SU-DHL-6 (cell line): ENCODE measurements around the gene OR13C3.

ENCODE experiments used
- H2AFZ ChIP-seq: fragments of 200-600 bp; sonication (generic); 2 replicates; pipeline ENCODE4 v1.6.1; 2014; ENCODE audit warnings: low read depth, mild to moderate bottlenecking, moderate library complexity, mixed read lengths, antibody characterized with exemption, low read length; ENCODE audit not compliant: severe bottlenecking
- H3F3A ChIP-seq: fragments of 200-600 bp; shearing (Covaris generic); 2 replicates; pipeline ENCODE4 v1.6.0; 2016; ENCODE audit warnings: antibody characterized with exemption, mild to moderate bottlenecking; ENCODE audit not compliant: insufficient read depth
- H3K27ac ChIP-seq: fragments of 200-600 bp; sonication (generic); 2 replicates; pipeline ENCODE4 v1.5.1; 2016; ENCODE audit warnings: low read depth, mild to moderate bottlenecking, low read length, moderate library complexity, mixed read lengths
- H3K27me3 ChIP-seq: fragments of 200-600 bp; sonication (generic), shearing (Covaris generic); 2 replicates; pipeline ENCODE4 v1.6.0; 2014; ENCODE audit warnings: mild to moderate bottlenecking, low read length
- H3K36me3 ChIP-seq: fragments of 200-600 bp; sonication (generic); 2 replicates; pipeline ENCODE4 v1.6.1; 2014; ENCODE audit warnings: mild to moderate bottlenecking, low read length, mixed read lengths
- H3K4me2 ChIP-seq: fragments of 300-600, 200-600 bp; shearing (Covaris generic), sonication (generic); 2 replicates; pipeline ENCODE4 v1.6.0; 2014; ENCODE audit warnings: low read length, low read depth, mild to moderate bottlenecking; ENCODE audit not compliant: poor library complexity, severe bottlenecking
- H3K4me3 ChIP-seq: fragments of 200-600 bp; sonication (generic); 2 replicates; pipeline ENCODE4 v1.5.1; 2014; ENCODE audit warnings: antibody characterized with exemption, low read length, mild to moderate bottlenecking, mixed read lengths; ENCODE audit not compliant: insufficient read depth, poor library complexity, severe bottlenecking
- H3K79me2 ChIP-seq: fragments of 200-600 bp; sonication (generic); 2 replicates; pipeline ENCODE4 v1.6.1; 2014; ENCODE audit warnings: mild to moderate bottlenecking, low read length, moderate library complexity; ENCODE audit not compliant: insufficient read depth
- H3K9ac ChIP-seq: fragments of 200-600 bp; sonication (generic); 2 replicates; pipeline ENCODE4 v1.7.0; 2014; ENCODE audit warnings: mild to moderate bottlenecking, low read length
- H3K9me2 ChIP-seq: fragments of 200-600 bp; sonication (generic); replicated peaks from 2 replicates; pipeline ENCODE4 v1.6.1; 2014; ENCODE audit warnings: low read length; ENCODE audit not compliant: insufficient read depth
- H3K9me3 ChIP-seq: fragments of 200-600 bp; sonication (generic); 2 replicates; pipeline ENCODE4 v1.6.1; 2014; ENCODE audit warnings: low read length, mixed read lengths; ENCODE audit not compliant: insufficient read depth
- H4K20me1 ChIP-seq: fragments of 200-600 bp; sonication (generic); 2 replicates; pipeline ENCODE4 v1.6.1; 2014; ENCODE audit warnings: low read depth, mild to moderate bottlenecking, antibody characterized with exemption, low read length, moderate library complexity, mixed read lengths
- CTCF ChIP-seq: fragments of 200-600 bp; sonication (generic); IDR thresholded peaks from one replicate; pipeline ENCODE4 v1.5.1; 2017; ENCODE audit warnings: antibody characterized with exemption, mild to moderate bottlenecking, low read length, moderate library complexity; ENCODE audit not compliant: insufficient read depth, poor library complexity, severe bottlenecking
- EZH2phosphoT487 ChIP-seq: fragments of 200-600 bp; sonication (generic), shearing (Covaris generic); conservative IDR thresholded peaks from 2 replicates; pipeline ENCODE4 v1.6.1; 2018; ENCODE audit warnings: mild to moderate bottlenecking, antibody characterized with exemption, low read length, moderate library complexity, mixed read lengths

OR13C3 gene

GRCh38 chr9:104564358-104564757, 27.7 kb upstream of the OR13C3 start:
- Histone ChIP-seq H2AFZ (no peak overlapping the region), H3K27ac (no peak overlapping the region), H3K79me2 (no peaks in the 10 kb centered on the region), H4K20me1 (no peaks in the 10 kb centered on the region), H3K9me3 (no peaks in the 10 kb centered on the region), H3K4me3 (no peak overlapping the region), H3K9ac (no peak overlapping the region), H3K4me2 (no peak overlapping the region), H3K27me3 (no peaks in the 10 kb centered on the region), H3F3A (no peaks in the 10 kb centered on the region), H3K36me3 (no peaks in the 10 kb centered on the region), H3K9me2 (no peaks in the 10 kb centered on the region)
- TF ChIP-seq CTCF (no peak), EZH2phosphoT487 (no peak)

GRCh38 chr9:104556830-104557634, 20.4 kb upstream of the OR13C3 start:
- H3K36me3 ChIP-seq = no peaks in the 10 kb centered on the region
- H3K4me2 ChIP-seq = no peak overlapping the region
- H2AFZ ChIP-seq = no peak overlapping the region
- H3K9me3 ChIP-seq = no peaks in the 10 kb centered on the region
- H3K79me2 ChIP-seq = no peaks in the 10 kb centered on the region
- H3F3A ChIP-seq = no peaks in the 10 kb centered on the region
- no peaks in the 10 kb centered on the region for H3K27me3 ChIP-seq
- no peaks in the 10 kb centered on the region for H3K9me2 ChIP-seq
- TF ChIP-seq EZH2phosphoT487 = no peak
- TF ChIP-seq CTCF = no peak
- H3K27ac ChIP-seq = no peak overlapping the region
- H4K20me1 ChIP-seq = no peaks in the 10 kb centered on the region
- H3K4me3 ChIP-seq = no peak overlapping the region
- H3K9ac ChIP-seq = no peak overlapping the region

- no peaks in the 10 kb centered on the region for H3K27me3 ChIP-seq
- H4K20me1 ChIP-seq = no peaks in the 10 kb centered on the region
- H3K9me2 ChIP-seq = no peaks in the 10 kb centered on the region
- no peak overlapping the region for H3K27ac ChIP-seq
- H3K9ac ChIP-seq = no peak overlapping the region
- H3K9me3 ChIP-seq = no peaks in the 10 kb centered on the region
- H3F3A ChIP-seq = no peaks in the 10 kb centered on the region
- H3K4me2 ChIP-seq = no peak overlapping the region
- H3K36me3 ChIP-seq = no peaks in the 10 kb centered on the region
- no peak overlapping the region for H3K4me3 ChIP-seq
- no peak overlapping the region for H2AFZ ChIP-seq
- TF ChIP-seq EZH2phosphoT487 (no peak), CTCF (no peak)
- H3K79me2 ChIP-seq = no peaks in the 10 kb centered on the region
These were observed 18.9 kb upstream of the OR13C3 start for GRCh38 chr9:104555521-104555920.
